AG04450 (cell line): ENCODE results near the gene PLPP4. TPM values are rescaled to one million over a fixed set of nuclear protein-coding genes. Genes with fewer than 3 reads are reported as not detected.

Experiments used
- CTCF ChIA-PET: fragments of 300-600, 350-600 bp; formaldehyde crosslinking; extraction: SDS; loops from one replicate; lab custom pipeline; 2022; ENCODE audit warnings: antibody characterized with exemption, inconsistent platforms; lab: Charles Lee
- POLR2A ChIA-PET: fragments of 350-600 bp; formaldehyde crosslinking; extraction: SDS; loops from one replicate; lab custom pipeline; 2021; ENCODE audit warnings: antibody characterized with exemption, inconsistent platforms; lab: Yijun Ruan, JAX
- DNase-seq: peaks from one replicate; pipeline ENCODE4 v3.0.0-alpha.2; 2011; ENCODE audit warnings: low read depth, low spot score
- H3K27ac ChIP-seq: one replicate; pipeline ENCODE4 v1.5.1; 2012; ENCODE audit warnings: low read depth, low read length, control low read depth
- H3K27me3 ChIP-seq: one replicate; pipeline ENCODE4 v1.6.0; 2012; ENCODE audit warnings: low read length; ENCODE audit not compliant: control insufficient read depth, insufficient read depth
- H3K4me3 ChIP-seq: 2 replicates; pipeline ENCODE4 v1.5.1; 2011; ENCODE audit warnings: mild to moderate bottlenecking, low read depth, low read length, control low read depth
- H3K9me3 ChIP-seq: 2 replicates; pipeline ENCODE4 v1.5.1; 2012; ENCODE audit warnings: low read length; ENCODE audit not compliant: control insufficient read depth, insufficient read depth
- polyA plus RNA-seq: library from polyadenylated mRNA; depleted of rRNA; stranded (reverse); fragments of >200 nt; gene quantifications from 2 replicates; pipeline ENCODE4 v1.2.3, GENCODE V29; 2011
- TF ChIP-seq, protein P1 (sequence below): IDR thresholded peaks from 2 replicates; pipeline ENCODE4 v1.5.1; 2011; ENCODE audit warnings: low read depth, low read length, control low read depth, inconsistent platforms

The PLPP4 gene
- polyA plus RNA-seq, 1 experiment: not detected

DNA sequence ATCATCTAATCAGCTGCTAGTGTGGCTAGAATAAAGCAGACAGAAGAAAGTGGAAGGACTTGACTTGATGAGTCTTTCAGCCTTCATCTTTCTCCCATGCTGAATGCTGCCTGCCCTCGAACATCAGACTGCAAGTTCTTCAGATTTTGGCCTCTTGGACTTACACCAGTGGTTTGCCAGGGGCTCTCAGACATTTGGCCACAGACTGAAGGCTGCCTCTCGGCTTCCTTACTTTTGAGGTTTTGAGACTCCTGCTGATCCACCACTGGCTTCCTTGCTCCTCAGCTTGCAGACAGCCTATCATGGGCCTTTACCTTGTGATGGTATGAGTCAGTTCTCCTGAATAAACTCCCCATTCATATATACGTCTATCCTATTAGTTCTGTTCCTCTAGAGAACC is 26.0 kb downstream of the PLPP4 start:
- TF ChIP-seq, protein P1, sequence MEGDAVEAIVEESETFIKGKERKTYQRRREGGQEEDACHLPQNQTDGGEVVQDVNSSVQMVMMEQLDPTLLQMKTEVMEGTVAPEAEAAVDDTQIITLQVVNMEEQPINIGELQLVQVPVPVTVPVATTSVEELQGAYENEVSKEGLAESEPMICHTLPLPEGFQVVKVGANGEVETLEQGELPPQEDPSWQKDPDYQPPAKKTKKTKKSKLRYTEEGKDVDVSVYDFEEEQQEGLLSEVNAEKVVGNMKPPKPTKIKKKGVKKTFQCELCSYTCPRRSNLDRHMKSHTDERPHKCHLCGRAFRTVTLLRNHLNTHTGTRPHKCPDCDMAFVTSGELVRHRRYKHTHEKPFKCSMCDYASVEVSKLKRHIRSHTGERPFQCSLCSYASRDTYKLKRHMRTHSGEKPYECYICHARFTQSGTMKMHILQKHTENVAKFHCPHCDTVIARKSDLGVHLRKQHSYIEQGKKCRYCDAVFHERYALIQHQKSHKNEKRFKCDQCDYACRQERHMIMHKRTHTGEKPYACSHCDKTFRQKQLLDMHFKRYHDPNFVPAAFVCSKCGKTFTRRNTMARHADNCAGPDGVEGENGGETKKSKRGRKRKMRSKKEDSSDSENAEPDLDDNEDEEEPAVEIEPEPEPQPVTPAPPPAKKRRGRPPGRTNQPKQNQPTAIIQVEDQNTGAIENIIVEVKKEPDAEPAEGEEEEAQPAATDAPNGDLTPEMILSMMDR: no peak
- peaks cover 40% of the 10 kb centered on the region for H3K9me3 ChIP-seq
- no peaks in the 10 kb centered on the region for H3K27me3 ChIP-seq
- ChIA-PET CTCF (no interaction called here), POLR2A (no interaction called here)
- no peak for DNase-seq
- H3K4me3 ChIP-seq: no peak overlapping the region
- no peak overlapping the region for H3K27ac ChIP-seq

DNA sequence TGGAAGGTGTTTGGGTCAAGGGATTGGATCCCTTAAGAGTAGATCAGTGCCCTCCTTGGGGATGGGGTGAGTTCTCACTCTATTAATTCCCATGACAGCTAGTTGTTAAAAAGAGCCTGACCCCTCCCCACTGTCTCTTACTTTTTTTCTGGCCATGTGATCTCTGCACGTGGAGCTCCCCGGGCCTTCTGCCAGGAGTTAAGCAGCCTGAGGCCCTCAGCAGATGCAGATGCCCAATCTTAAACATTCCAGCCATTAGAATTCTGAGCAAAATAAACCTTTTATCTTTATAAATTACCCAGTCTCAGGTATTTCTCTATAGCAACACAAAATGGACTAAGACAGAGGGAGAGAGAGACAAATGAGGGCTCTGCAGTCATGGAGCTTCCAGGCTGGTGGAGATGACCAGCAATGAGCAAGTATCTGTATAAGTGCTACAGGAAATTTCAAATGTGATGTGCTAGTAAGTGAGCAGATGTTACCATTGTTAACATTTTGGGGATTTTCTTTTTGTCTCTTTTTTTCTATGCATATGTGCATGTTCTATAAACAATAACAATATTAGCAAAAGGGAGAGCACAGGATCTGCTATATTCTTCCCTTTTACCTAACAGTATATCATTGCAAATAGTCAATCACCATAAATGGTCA is 26.7 kb downstream of the PLPP4 start:
- Histone ChIP-seq H3K4me3 (no peak overlapping the region), H3K27me3 (no peaks in the 10 kb centered on the region), H3K27ac (no peak overlapping the region), H3K9me3 (peaks cover 38% of the 10 kb centered on the region)
- ChIA-PET CTCF (no interaction called here), POLR2A (no interaction called here)
- DNase-seq: no peak
- TF ChIP-seq, protein P1: no peak

DNA sequence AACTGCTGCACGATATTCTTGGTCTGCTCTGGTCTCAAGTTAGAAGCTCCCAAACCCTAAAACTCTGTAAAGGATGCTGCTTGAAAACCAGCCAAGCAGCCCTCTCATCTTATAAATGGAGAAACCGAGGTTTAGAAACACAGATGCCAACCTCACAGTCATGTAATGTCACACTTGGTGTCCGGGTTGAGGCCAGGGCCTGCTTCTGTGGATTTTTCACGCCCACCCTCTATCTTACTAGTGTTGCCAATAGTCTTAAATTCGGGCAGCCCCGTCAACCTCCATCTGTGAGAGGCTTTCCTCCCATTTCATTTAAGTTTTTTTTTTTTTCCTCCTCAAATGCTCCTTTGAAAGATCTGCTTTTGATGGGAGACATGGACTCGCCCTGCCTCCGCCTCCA is 28.9 kb downstream of the PLPP4 start:
- Histone ChIP-seq H3K9me3 (peaks cover 44% of the 10 kb centered on the region), H3K4me3 (no peak overlapping the region), H3K27ac (no peak overlapping the region), H3K27me3 (no peaks in the 10 kb centered on the region)
- no peak for DNase-seq
- ChIA-PET CTCF (no interaction called here), POLR2A (no interaction called here)
- TF ChIP-seq, protein P1: no peak

DNA sequence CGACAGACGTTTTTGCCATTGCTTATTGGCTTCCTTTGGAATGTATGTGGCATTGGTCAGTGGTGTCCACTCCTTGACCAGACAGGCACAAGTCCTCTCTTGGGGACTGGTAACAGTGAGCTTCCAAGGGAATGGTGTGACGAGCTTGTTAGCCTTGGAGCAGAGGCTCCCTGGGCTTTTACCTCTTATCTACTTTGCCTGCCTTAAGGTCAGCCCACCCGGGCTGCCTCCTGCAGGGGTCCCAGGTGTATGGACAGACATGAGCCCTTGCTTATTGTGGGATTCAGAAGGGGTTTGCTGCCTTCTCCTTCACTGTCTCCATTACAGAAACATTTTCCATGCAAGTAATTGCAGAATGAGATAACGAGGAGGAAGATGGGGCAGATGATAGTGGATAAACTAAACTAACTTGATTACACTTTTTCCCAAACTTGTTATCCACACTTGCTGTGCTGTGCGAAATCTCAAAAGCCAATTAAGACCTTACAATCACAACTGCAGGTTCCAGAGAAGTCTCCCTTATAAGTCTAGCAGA is 29.7 kb downstream of the PLPP4 start:
- Histone ChIP-seq H3K27me3 (no peaks in the 10 kb centered on the region), H3K27ac (no peak overlapping the region), H3K9me3 (peaks cover 42% of the 10 kb centered on the region), H3K4me3 (no peak overlapping the region)
- TF ChIP-seq, protein P1: no peak
- DNase-seq: no peak
- POLR2A ChIA-PET: no interaction called here
- CTCF ChIA-PET: no interaction called here

DNA sequence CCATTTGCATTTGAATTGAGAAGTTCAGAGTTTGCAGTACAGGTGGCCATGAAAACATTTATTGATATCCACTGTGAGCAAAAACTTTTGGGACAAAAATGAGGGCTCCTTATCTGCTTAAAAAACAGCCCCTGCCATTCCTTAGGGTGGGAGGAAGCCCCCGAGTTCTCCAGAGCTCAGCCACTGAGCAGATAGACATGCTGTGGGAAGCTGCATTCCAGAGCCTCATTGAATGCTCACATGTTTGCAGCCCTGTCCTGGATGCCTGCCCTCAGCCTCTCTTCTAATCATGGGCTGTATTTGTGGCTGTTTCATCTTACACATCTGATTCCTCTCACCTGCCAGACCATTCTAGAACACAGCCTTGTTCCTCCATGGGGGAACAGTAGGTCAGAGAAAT is 33.3 kb downstream of the PLPP4 start:
- ChIA-PET CTCF (no interaction called here), POLR2A (no interaction called here)
- Histone ChIP-seq H3K27ac (no peak overlapping the region), H3K4me3 (no peak overlapping the region), H3K9me3 (peaks cover 43% of the 10 kb centered on the region), H3K27me3 (no peaks in the 10 kb centered on the region)
- DNase-seq: no peak
- TF ChIP-seq, protein P1: no peak
